Left colon (tissue), 2 donors: ENCODE measurements around the gene GRAMD1C. TPM values are rescaled to one million over a fixed set of nuclear protein-coding genes. Genes with fewer than 3 reads are reported as not detected.

Source experiments
- ATAC-seq: fragments of 200-7000 bp; cut with Tn5 transposase; one replicate; pipeline ENCODE4 v1.9.1; 2020; ENCODE audit warnings: mild to moderate bottlenecking, moderate library complexity
- DNase-seq, 2 donors: peaks; one replicate each; pipeline ENCODE4 v3.0.0-alpha.2; 2020
- intact Hi-C, 2 donors: fragments of 100-400 bp; cut with DNase I in 1 of 2; cut with micrococcal nuclease in 1 of 2; formaldehyde crosslinking; loops; one replicate each; pipeline versions ENCODE4 v1.11.2 to v1.14.0; 2022; cut with DNase I, micrococcal nuclease
- long read RNA-seq: library from polyadenylated mRNA; unstranded; transcript quantifications from one replicate; pipeline ENCODE4 v2.0.0, GENCODE V29; 2021
- total RNA-seq, 2 donors: library from RNA; stranded (reverse); fragmentation: NEBNext Ultra II Directional; extraction: Animal tissue kit (Norgen Biotek cat#: 25700); gene quantifications; one replicate each; pipeline ENCODE4 v1.2.1, GENCODE V29; 2021
- donor health status: DM: no; HTN: no; CAD: no.
- donor health status: DM: yes; HTN: yes; CAD: no.

Gene GRAMD1C
- total RNA-seq: 10 to 100 TPM in 1 of 2 donors, 1 to 10 TPM in 1; 8.2 to 16.1 TPM
- long read RNA-seq, full-length matches to known transcripts: 5 of 16 reads
- long read RNA-seq, partial matches to known transcripts: 7 of 16 reads
- long read RNA-seq, other reads (novel, unspliced or antisense): 4 of 16 reads

DNA sequence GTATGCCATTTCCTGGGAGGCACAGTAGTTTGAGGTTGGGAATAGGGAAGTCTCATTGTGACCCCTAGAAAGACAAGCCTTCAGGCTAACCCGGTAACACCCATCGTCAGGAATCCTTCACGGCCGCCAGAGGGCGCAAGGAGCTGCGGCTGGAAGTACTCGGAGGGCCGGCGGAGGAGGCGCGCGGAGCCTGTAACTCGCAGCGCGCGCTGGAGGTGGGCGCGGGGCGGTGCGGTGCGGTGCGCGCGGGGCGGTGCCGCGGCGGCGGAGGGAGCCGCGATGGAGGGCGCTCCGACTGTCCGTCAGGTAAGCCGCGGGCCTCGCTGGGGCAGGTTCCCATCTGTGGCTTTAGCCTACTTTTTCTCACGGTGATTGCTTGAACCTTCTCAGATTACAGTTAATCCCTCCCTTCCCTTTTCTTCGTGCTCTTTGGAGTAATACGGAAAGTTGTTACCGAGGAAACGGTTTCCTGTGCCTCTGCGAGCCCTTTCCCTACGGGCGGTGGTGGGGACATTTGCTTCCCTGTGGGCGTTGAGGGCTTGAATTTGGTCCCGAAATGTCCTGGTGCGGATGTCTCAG is at the start of gene GRAMD1C:
Gene GRAMD1C (plus strand): TSS at position 158 of the 579 bp plus-strand sequence. CDS start 122 bp downstream, at position 280.
- peak; percentile 81 to 89 for DNase-seq
- ATAC-seq: peak; percentile 98
- intact Hi-C loops: no loop called here

- intact Hi-C loops: no loop called here
- DNase-seq: no peak
- ATAC-seq: no peak
These were observed 47.2 kb upstream of the GRAMD1C start for GRCh38 chr3:113791381-113791780.

DNA sequence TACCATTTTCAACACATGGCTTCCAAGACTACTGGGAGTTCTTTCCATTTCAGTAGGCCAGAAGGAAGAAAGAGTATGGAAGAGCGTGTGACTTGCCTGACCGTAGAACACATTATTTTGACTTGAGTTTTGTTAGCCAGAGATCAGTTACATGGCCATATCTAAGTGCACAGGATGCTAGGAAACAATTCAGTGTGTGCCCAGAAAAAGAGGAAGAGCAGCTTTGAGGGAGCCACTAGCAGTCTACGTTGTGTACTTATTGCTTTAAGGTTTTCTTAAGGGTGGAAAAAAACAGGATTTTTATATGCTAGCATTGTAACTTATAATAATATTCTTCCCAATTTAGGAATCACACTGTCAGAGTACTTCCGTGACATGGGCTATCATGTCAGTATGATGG is 44.1 kb upstream of the GRAMD1C start:
- DNase-seq (no peak), ATAC-seq (no peak)
- intact Hi-C loops: no loop called here

GRCh38 chr3:113795693-113796092 is 42.9 kb upstream of the GRAMD1C start:
- intact Hi-C loops: no loop called here
- ATAC-seq: no peak
- DNase-seq: no peak

DNA sequence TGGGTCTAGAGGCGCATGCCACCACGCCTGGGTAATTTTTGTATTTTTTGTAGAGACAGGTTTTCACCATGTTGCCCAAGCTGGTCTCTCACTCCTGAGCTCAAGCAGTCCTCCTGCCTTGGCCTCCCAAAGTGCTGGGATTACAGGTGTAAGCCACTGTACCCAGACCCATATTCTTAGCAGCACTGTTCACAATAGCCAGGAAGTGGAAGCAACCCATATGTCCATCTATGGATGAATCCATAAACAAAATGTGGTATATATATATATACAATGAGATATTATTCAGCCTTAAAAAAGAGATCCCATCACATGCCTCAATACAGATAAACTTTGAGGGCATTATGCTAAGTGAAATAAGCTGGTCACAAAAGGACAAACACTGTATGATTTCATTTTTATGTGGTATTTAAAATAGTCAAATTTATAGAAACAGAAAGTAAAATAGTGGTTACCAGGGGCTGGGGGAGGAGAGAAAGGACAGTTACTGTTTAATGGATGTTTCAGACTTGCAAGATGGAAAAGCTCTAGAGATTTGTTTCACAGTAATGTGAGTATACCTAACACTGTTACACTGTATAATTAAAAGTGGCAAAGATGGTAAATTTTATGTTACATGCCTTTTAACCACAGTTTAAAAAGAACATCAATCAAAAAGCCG is 35.7 kb upstream of the GRAMD1C start:
- no peak for DNase-seq
- intact Hi-C loops: no loop called here
- no peak for ATAC-seq

GRCh38 chr3:113804661-113805060 is 33.9 kb upstream of the GRAMD1C start:
- intact Hi-C loops: no loop called here
- no peak for DNase-seq
- peak; percentile 81 for ATAC-seq

- ATAC-seq: peak; percentile 77
- intact Hi-C loops: no loop called here
- DNase-seq: no peak
These were observed 33.3 kb upstream of the GRAMD1C start for GRCh38 chr3:113805249-113805648.

- DNase-seq: no peak
- intact Hi-C loops: no loop called here
- no peak for ATAC-seq
These were observed 25.7 kb upstream of the GRAMD1C start for GRCh38 chr3:113812854-113813253.

DNA sequence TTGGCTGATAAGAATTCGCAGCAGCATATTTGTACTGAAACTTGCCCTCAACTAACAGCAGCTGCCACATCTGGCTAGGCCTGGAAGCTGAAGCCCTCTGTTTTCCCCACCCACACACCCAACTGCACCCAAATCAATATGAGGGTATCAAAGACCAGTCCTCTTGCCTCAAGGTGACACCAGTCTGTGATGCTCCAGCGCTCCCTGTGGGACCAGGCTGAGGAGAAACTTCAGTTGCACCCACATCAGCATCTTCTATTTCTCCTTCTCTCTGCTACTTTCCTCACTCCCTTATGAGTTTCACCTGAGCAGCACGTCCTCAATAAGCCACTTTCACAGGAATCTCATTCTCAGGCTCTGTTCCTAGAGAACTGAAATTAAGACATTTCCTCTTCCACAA is 18.7 kb upstream of the GRAMD1C start:
- intact Hi-C loops: no loop called here
- DNase-seq (no peak), ATAC-seq (no peak)

GRCh38 chr3:113825090-113825489 is 13.5 kb upstream of the GRAMD1C start:
- DNase-seq (no peak), ATAC-seq (no peak)
- intact Hi-C loops: no loop called here

DNA sequence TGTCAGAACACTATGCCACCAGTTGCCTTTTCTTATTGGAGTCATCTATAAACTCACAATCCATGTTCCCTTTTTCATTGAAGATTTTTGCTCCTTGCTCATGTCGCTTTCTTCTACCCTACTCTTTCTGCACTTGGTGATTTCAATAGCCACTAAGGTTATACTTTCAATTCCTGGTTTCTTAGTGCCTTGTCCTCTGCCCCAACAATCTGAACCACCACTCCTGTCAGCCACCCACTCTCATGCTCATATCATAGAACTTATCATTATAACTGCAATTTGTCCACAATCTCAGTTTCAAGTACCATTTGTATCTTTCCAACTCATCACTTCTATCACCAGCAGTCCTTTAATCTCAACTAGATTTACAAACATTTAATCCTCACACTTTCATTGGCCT is 10.0 kb upstream of the GRAMD1C start:
- DNase-seq: no peak
- no peak for ATAC-seq
- intact Hi-C loops: no loop called here

DNA sequence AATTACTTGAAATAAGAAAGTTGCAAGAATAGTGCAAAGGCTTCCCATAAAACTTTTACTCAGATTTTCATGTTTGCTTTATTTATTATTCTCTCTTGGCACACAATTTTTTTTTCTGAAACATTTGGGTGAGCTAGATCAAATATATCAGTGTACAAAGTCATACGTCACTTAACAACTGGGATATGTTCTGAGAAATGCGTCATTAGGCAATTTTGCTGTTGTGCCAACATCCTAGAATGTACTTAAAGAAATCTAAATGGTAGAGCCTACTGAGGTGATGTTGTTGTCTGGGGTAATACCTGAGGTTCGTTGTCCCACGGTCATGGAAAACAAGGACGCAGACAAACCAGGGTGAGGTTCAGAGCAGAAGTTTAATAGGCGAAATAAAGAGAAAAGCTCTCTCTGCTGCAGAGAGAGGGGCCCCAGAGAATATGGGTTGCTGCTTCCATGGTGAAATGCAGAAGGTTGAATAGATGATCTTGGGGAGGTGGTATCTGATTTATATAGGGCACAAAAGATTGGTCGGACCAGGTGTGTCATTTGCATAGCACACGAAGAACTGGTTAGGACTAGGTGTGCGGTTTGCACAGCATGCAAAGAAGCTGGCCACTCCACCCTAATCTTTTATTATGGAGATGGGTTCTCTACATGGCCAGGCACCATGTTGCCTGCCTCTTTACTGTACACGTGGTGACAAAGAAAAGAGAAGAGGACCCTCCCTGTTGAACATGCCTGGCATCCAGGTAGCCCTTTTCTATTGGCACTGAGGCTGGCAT is 8.8 kb upstream of the GRAMD1C start:
- intact Hi-C loops: no loop called here
- no peak for ATAC-seq

GRCh38 chr3:113831103-113831355 is 7.6 kb upstream of the GRAMD1C start:
- no peak for DNase-seq

More for the DNA sequence above, 8.8 kb upstream of the GRAMD1C start:
- DNase-seq: no peak

GRCh38 chr3:113832477-113833164 is 6.0 kb upstream of the GRAMD1C start:
- ATAC-seq: no peak
- intact Hi-C loops: no loop called here
- DNase-seq: no peak

More at GRCh38 chr3:113831103-113831355, 7.6 kb upstream of the GRAMD1C start:
- intact Hi-C loops: no loop called here
- ATAC-seq: no peak

GRCh38 chr3:113834983-113835382 is 3.6 kb upstream of the GRAMD1C start:
- DNase-seq: no peak
- ATAC-seq: no peak
- intact Hi-C loops: no loop called here

- DNase-seq: no peak
- intact Hi-C loops: no loop called here
- ATAC-seq: no peak
These were observed 963 bp downstream of the GRAMD1C start for GRCh38 chr3:113839551-113839950.

GRCh38 chr3:113844622-113845222 is 6.1 kb downstream of the GRAMD1C start:
- ATAC-seq (peak; percentile 58), DNase-seq (no peak)
- intact Hi-C loops: loop anchor here in 1 of 2 donors (10.0 kb wide), 1 partner anchor 110 kb away; no protein-coding TSS in a partner anchor

GRCh38 chr3:113847247-113847646 is 8.7 kb downstream of the GRAMD1C start:
- intact Hi-C loops: loop anchor here in 1 of 2 donors (10.0 kb wide), 1 partner anchor 112 kb away; no protein-coding TSS in a partner anchor
- peak; percentile 84 for ATAC-seq
- no peak for DNase-seq
